ENCODE results near the gene ACP1.

Gene ACP1

GRCh38 chr2:268323-268722, 3.6 kb downstream of the ACP1 start:
- H3K4me1 ChIP-seq (ENCODE audit: control insufficient read depth, insufficient read depth, low read length) = peaks cover 14% of the 10 kb centered on the region

DNA sequence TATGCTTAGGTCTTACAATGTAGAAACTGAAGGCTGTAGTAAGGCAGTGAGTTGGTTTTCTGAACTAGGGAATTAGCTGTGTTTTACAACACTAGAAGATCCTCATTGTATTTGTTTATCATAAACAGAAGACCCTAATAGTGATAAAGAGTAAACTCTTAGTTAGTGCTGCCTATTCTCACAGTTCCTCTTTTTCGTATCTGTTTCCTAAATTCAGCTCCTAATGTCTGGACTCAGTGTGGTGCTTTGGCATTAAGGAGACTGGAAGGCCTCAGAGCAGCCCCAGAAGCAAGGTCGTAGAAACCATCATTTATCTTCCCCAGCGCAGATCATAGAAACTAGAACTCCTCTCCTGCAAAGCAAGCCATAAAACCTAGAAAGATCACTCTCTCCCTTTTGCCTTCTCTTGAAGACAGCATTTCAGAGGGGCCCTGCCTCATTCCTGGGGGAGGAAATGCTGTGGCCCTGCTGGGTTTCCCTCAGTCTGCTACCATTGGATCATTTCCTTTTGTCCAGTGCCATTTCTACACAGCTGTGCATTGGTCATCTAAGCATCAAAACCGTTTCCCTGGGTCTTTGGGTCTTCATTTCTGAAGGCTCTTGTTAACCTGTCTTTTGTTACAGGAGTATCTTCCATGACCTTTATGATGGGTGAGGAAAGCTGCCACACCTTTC, 4.7 kb downstream of the ACP1 start:
- no peak overlapping the region for H3K4me3 ChIP-seq (ENCODE audit: low read length in 2 of 2)
- H3K36me3 ChIP-seq (ENCODE audit: control insufficient read depth in 2 of 2, insufficient read depth in 2 of 2, low read length in 2 of 2) = peaks cover 6 to 10% of the 10 kb centered on the region in 2 donors
- H3K4me1 ChIP-seq (ENCODE audit: control insufficient read depth, insufficient read depth, low read length) = peaks cover 7% of the 10 kb centered on the region
- H3K27ac ChIP-seq (ENCODE audit: low read length) = no peak overlapping the region
- no peaks in the 10 kb centered on the region for H3K27me3 ChIP-seq (ENCODE audit: control insufficient read depth in 1 of 2, insufficient read depth in 2 of 2, low read length in 2 of 2)
- H3K9me3 ChIP-seq (ENCODE audit: control insufficient read depth in 2 of 2, low read length in 2 of 2) = no peaks in the 10 kb centered on the region
- no peak overlapping the region for H3K9ac ChIP-seq (ENCODE audit: low read length in 2 of 2)

More at GRCh38 chr2:268323-268722, 3.6 kb downstream of the ACP1 start:
- no peaks in the 10 kb centered on the region for H3K9me3 ChIP-seq (ENCODE audit: control insufficient read depth in 2 of 2, low read length in 2 of 2)
- peaks cover 4 to 9% of the 10 kb centered on the region in 2 donors for H3K36me3 ChIP-seq (ENCODE audit: control insufficient read depth in 2 of 2, insufficient read depth in 2 of 2, low read length in 2 of 2)
- no peaks in the 10 kb centered on the region for H3K27me3 ChIP-seq (ENCODE audit: control insufficient read depth in 1 of 2, insufficient read depth in 2 of 2, low read length in 2 of 2)
- H3K4me3 ChIP-seq (ENCODE audit: low read length in 2 of 2) = no peak overlapping the region
- no peak overlapping the region for H3K9ac ChIP-seq (ENCODE audit: low read length in 2 of 2)
- no peak overlapping the region for H3K27ac ChIP-seq (ENCODE audit: low read length)

DNA sequence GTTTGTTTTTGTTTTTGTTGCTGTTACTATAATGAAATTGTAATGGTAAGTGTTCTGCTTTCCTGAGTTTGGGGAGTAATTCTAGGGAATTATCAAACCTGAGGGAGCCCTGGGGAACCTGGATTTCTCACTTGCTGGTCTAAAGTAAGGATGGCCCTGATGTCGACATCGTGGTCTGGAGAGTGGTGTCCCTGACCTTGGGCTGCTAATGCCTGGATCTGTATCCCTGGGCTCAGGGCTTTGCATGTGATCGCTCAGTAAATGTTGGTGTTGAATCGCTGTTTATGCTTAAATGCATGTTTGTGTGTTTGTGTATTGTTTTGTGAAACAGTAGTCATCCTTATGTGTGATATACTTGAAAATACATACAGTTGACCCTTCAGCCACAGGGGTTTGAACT, 6.1 kb downstream of the ACP1 start:
- Histone ChIP-seq H3K4me3 (ENCODE audit: low read length in 2 of 2) (no peak overlapping the region), H3K27me3 (ENCODE audit: control insufficient read depth in 1 of 2, insufficient read depth in 2 of 2, low read length in 2 of 2) (no peaks in the 10 kb centered on the region), H3K36me3 (ENCODE audit: control insufficient read depth in 2 of 2, insufficient read depth in 2 of 2, low read length in 2 of 2) (peaks cover 7 to 11% of the 10 kb centered on the region in 2 donors), H3K27ac (ENCODE audit: low read length) (no peak overlapping the region), H3K9me3 (ENCODE audit: control insufficient read depth in 2 of 2, low read length in 2 of 2) (no peaks in the 10 kb centered on the region), H3K9ac (ENCODE audit: low read length in 2 of 2) (no peak overlapping the region), H3K4me1 (ENCODE audit: control insufficient read depth, insufficient read depth, low read length) (peaks cover 2% of the 10 kb centered on the region)

- Histone ChIP-seq H3K9ac (ENCODE audit: low read length in 2 of 2) (no peak overlapping the region), H3K36me3 (ENCODE audit: control insufficient read depth in 2 of 2, insufficient read depth in 2 of 2, low read length in 2 of 2) (peaks cover 10 to 17% of the 10 kb centered on the region in 2 donors), H3K9me3 (ENCODE audit: control insufficient read depth in 2 of 2, low read length in 2 of 2) (no peaks in the 10 kb centered on the region), H3K4me1 (ENCODE audit: control insufficient read depth, insufficient read depth, low read length) (peaks cover 2% of the 10 kb centered on the region), H3K4me3 (ENCODE audit: low read length in 2 of 2) (no peak overlapping the region), H3K27me3 (ENCODE audit: control insufficient read depth in 1 of 2, insufficient read depth in 2 of 2, low read length in 2 of 2) (no peaks in the 10 kb centered on the region), H3K27ac (ENCODE audit: low read length) (no peak overlapping the region)
Measured at GRCh38 chr2:271917-272316, 7.2 kb downstream of the ACP1 start.

DNA sequence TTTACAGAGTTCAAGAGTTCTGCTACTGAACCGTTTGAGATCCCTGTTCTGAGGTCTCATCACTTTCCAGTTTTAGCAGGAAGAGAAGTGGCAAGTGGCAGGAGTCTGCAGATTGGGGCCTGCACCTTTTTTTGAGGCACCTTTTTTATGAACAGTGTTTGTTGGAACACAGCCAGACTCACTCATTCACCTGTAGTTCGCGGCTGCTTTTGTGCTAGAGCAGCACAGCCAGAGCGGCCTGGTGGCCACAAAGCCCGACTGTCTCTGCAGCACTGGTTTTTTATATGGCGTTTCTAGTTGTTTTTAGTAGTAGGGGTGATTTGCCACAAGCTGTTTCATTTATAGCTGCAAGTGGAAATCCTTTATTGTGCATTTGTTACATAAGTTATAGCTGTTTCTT, 8.6 kb downstream of the ACP1 start:
- H3K9ac ChIP-seq (ENCODE audit: low read length in 2 of 2) = no peak overlapping the region
- H3K27me3 ChIP-seq (ENCODE audit: control insufficient read depth in 1 of 2, insufficient read depth in 2 of 2, low read length in 2 of 2) = no peaks in the 10 kb centered on the region
- H3K27ac ChIP-seq (ENCODE audit: low read length) = no peak overlapping the region
- no peaks in the 10 kb centered on the region for H3K9me3 ChIP-seq (ENCODE audit: control insufficient read depth in 2 of 2, low read length in 2 of 2)
- H3K36me3 ChIP-seq (ENCODE audit: control insufficient read depth in 2 of 2, insufficient read depth in 2 of 2, low read length in 2 of 2) = peaks cover 20 to 27% of the 10 kb centered on the region in 2 donors
- H3K4me3 ChIP-seq (ENCODE audit: low read length in 2 of 2) = no peak overlapping the region
- no peaks in the 10 kb centered on the region for H3K4me1 ChIP-seq (ENCODE audit: control insufficient read depth, insufficient read depth, low read length)

- Histone ChIP-seq H3K4me3 (ENCODE audit: low read length in 2 of 2) (no peak overlapping the region), H3K9ac (ENCODE audit: low read length in 2 of 2) (no peak overlapping the region), H3K9me3 (ENCODE audit: control insufficient read depth in 2 of 2, low read length in 2 of 2) (no peaks in the 10 kb centered on the region), H3K27ac (ENCODE audit: low read length) (no peak overlapping the region), H3K4me1 (ENCODE audit: control insufficient read depth, insufficient read depth, low read length) (no peaks in the 10 kb centered on the region), H3K36me3 (ENCODE audit: control insufficient read depth in 2 of 2, insufficient read depth in 2 of 2, low read length in 2 of 2) (peaks cover 28 to 30% of the 10 kb centered on the region in 2 donors), H3K27me3 (ENCODE audit: control insufficient read depth in 1 of 2, insufficient read depth in 2 of 2, low read length in 2 of 2) (no peaks in the 10 kb centered on the region)
Measured at GRCh38 chr2:274503-274902, 9.8 kb downstream of the ACP1 start.

GRCh38 chr2:275466-275865, 10.7 kb downstream of the ACP1 start:
- Histone ChIP-seq H3K27me3 (ENCODE audit: control insufficient read depth in 1 of 2, insufficient read depth in 2 of 2, low read length in 2 of 2) (no peaks in the 10 kb centered on the region), H3K4me3 (ENCODE audit: low read length in 2 of 2) (no peak overlapping the region), H3K36me3 (ENCODE audit: control insufficient read depth in 2 of 2, insufficient read depth in 2 of 2, low read length in 2 of 2) (peaks cover 29 to 30% of the 10 kb centered on the region in 2 donors), H3K9ac (ENCODE audit: low read length in 2 of 2) (no peak overlapping the region), H3K27ac (ENCODE audit: low read length) (no peak overlapping the region), H3K9me3 (ENCODE audit: control insufficient read depth in 2 of 2, low read length in 2 of 2) (no peaks in the 10 kb centered on the region), H3K4me1 (ENCODE audit: control insufficient read depth, insufficient read depth, low read length) (no peaks in the 10 kb centered on the region)

- Histone ChIP-seq H3K4me1 (ENCODE audit: control insufficient read depth, insufficient read depth, low read length) (no peaks in the 10 kb centered on the region), H3K27ac (ENCODE audit: low read length) (no peak overlapping the region), H3K36me3 (ENCODE audit: control insufficient read depth in 2 of 2, insufficient read depth in 2 of 2, low read length in 2 of 2) (peaks cover 23 to 37% of the 10 kb centered on the region in 2 donors)
Measured at GRCh38 chr2:278312-278926, 13.7 kb downstream of the ACP1 start.

GRCh38 chr2:278927-279320, 14.2 kb downstream of the ACP1 start:
- Histone ChIP-seq H3K27ac (ENCODE audit: low read length) (no peak overlapping the region), H3K4me3 (ENCODE audit: low read length in 2 of 2) (no peak overlapping the region), H3K4me1 (ENCODE audit: control insufficient read depth, insufficient read depth, low read length) (no peaks in the 10 kb centered on the region), H3K9ac (ENCODE audit: low read length in 2 of 2) (no peak overlapping the region), H3K27me3 (ENCODE audit: control insufficient read depth in 1 of 2, insufficient read depth in 2 of 2, low read length in 2 of 2) (no peaks in the 10 kb centered on the region), H3K9me3 (ENCODE audit: control insufficient read depth in 2 of 2, low read length in 2 of 2) (no peaks in the 10 kb centered on the region), H3K36me3 (ENCODE audit: control insufficient read depth in 2 of 2, insufficient read depth in 2 of 2, low read length in 2 of 2) (peaks cover 23 to 36% of the 10 kb centered on the region in 2 donors)

More at GRCh38 chr2:278312-278926, 13.7 kb downstream of the ACP1 start:
- no peaks in the 10 kb centered on the region for H3K27me3 ChIP-seq (ENCODE audit: control insufficient read depth in 1 of 2, insufficient read depth in 2 of 2, low read length in 2 of 2)
- H3K9ac ChIP-seq (ENCODE audit: low read length in 2 of 2) = no peak overlapping the region
- H3K9me3 ChIP-seq (ENCODE audit: control insufficient read depth in 2 of 2, low read length in 2 of 2) = no peaks in the 10 kb centered on the region
- H3K4me3 ChIP-seq (ENCODE audit: low read length in 2 of 2) = no peak overlapping the region

DNA sequence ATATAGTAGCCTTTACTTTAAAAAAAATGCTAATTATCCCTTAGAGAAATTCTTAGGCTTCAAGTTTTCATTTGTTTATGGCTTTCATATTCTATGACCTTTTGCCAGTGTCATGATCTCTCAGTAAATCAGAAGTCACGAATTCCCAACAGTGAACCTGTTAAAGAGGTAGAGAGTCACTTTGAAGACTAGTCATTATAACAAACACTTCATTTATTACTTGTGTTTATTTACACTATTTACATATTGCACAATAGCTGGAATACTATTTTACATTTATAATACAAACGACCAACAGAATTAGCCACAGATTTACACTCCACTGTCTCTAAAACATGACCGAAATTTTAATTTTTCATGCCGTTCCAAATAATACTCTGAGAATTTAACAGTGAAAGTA, 14.6 kb downstream of the ACP1 start:
- Histone ChIP-seq H3K9ac (ENCODE audit: low read length in 2 of 2) (no peak overlapping the region), H3K27me3 (ENCODE audit: control insufficient read depth in 1 of 2, insufficient read depth in 2 of 2, low read length in 2 of 2) (no peaks in the 10 kb centered on the region), H3K27ac (ENCODE audit: low read length) (no peak overlapping the region), H3K9me3 (ENCODE audit: control insufficient read depth in 2 of 2, low read length in 2 of 2) (no peaks in the 10 kb centered on the region), H3K36me3 (ENCODE audit: control insufficient read depth in 2 of 2, insufficient read depth in 2 of 2, low read length in 2 of 2) (peaks cover 23 to 38% of the 10 kb centered on the region in 2 donors), H3K4me1 (ENCODE audit: control insufficient read depth, insufficient read depth, low read length) (no peaks in the 10 kb centered on the region), H3K4me3 (ENCODE audit: low read length in 2 of 2) (no peak overlapping the region)

Data from stomach smooth muscle (tissue), 2 donors.